SK-N-SH treated with all-trans-retinoic acid at 6 μM for 48 hours (cell line): ENCODE results near the gene CFL1.

ENCODE experiments used
- ATAC-seq: fragments of 200-7000 bp; cut with Tn5 transposase; 3 replicates; pipeline ENCODE4 v1.9.1; 2020; ENCODE audit warnings: mild to moderate bottlenecking, moderate library complexity
- ARNTL ChIP-seq: fragments of 450-650 bp; formaldehyde crosslinking; IDR thresholded peaks from 2 replicates; pipeline ENCODE4 v1.5.0; 2020; ENCODE audit warnings: low read depth, mild to moderate bottlenecking, moderate library complexity, borderline replicate concordance
- BACH2 ChIP-seq: fragments of 250-450 bp; sonication (Bioruptor Pico); IDR thresholded peaks from 2 replicates; pipeline ENCODE4 v1.9.0; 2021; ENCODE audit warnings: mild to moderate bottlenecking, borderline replicate concordance
- CREB5 ChIP-seq: fragments of 250-450 bp; sonication (Bioruptor Pico); IDR thresholded peaks from 2 replicates; pipeline ENCODE4 v1.5.1; 2020; ENCODE audit warnings: low read depth, mild to moderate bottlenecking, moderate library complexity
- CSRNP3 ChIP-seq: fragments of 250-450 bp; sonication (Bioruptor Pico); IDR thresholded peaks from 2 replicates; pipeline ENCODE4 v1.5.1; 2021; ENCODE audit warnings: mild to moderate bottlenecking, moderate library complexity
- ESRRG ChIP-seq: fragments of 250-450 bp; sonication (Bioruptor Pico); IDR thresholded peaks from 2 replicates; pipeline ENCODE4 v1.6.1; 2021; ENCODE audit warnings: mild to moderate bottlenecking
- GLIS3 ChIP-seq: fragments of 250-450 bp; sonication (Bioruptor Pico); IDR thresholded peaks from 2 replicates; pipeline ENCODE4 v1.5.0; 2020; ENCODE audit warnings: mild to moderate bottlenecking, moderate library complexity
- ISL1 ChIP-seq: fragments of 250-450 bp; sonication (Bioruptor Pico); IDR thresholded peaks from 2 replicates; pipeline ENCODE4 v2.1.2; 2022; ENCODE audit warnings: mild to moderate bottlenecking, moderate library complexity
- OSR1 ChIP-seq: fragments of 250-450 bp; sonication (Bioruptor Pico); IDR thresholded peaks from 2 replicates; pipeline ENCODE4 v1.8.0; 2022; ENCODE audit warnings: moderate library complexity, mild to moderate bottlenecking, inconsistent platforms
- PATZ1 ChIP-seq: fragments of 250-450 bp; sonication (Bioruptor Pico); IDR thresholded peaks from 2 replicates; pipeline ENCODE4 v1.8.0; 2020; ENCODE audit warnings: mild to moderate bottlenecking, moderate library complexity, borderline replicate concordance
- POU6F1 ChIP-seq: fragments of 250-450 bp; sonication (Bioruptor Pico); IDR thresholded peaks from 2 replicates; pipeline ENCODE4 v1.8.0; 2021; ENCODE audit warnings: low read depth, mild to moderate bottlenecking, moderate library complexity, borderline replicate concordance
- PPARA ChIP-seq: fragments of 250-450 bp; sonication (Bioruptor Pico); IDR thresholded peaks from 2 replicates; pipeline ENCODE4 v1.5.0; 2020; ENCODE audit warnings: mild to moderate bottlenecking, borderline replicate concordance
- RARB ChIP-seq: fragments of 250-450 bp; sonication (Bioruptor Pico); IDR thresholded peaks from 2 replicates; pipeline ENCODE4 v1.8.0; 2021; ENCODE audit warnings: mild to moderate bottlenecking, moderate library complexity
- SNAI2 ChIP-seq: fragments of 250-450 bp; sonication (Bioruptor Pico); IDR thresholded peaks from 2 replicates; pipeline ENCODE4 v1.5.0; 2020; ENCODE audit warnings: mild to moderate bottlenecking, moderate library complexity
- TCF4 ChIP-seq: fragments of 250-450 bp; sonication (Bioruptor Pico); IDR thresholded peaks from 2 replicates; pipeline ENCODE4 v1.8.0; 2021; ENCODE audit warnings: mild to moderate bottlenecking, moderate library complexity, borderline replicate concordance
- TOX ChIP-seq: fragments of 250-450 bp; sonication (Bioruptor Pico); IDR thresholded peaks from 2 replicates; pipeline ENCODE4 v1.8.0; 2021; ENCODE audit warnings: mild to moderate bottlenecking, moderate library complexity, borderline replicate concordance
- TSHZ2 ChIP-seq: fragments of 250-450 bp; sonication (Bioruptor Pico); IDR thresholded peaks from 2 replicates; pipeline ENCODE4 v1.5.0; 2020; ENCODE audit warnings: mild to moderate bottlenecking, moderate library complexity
- ZC3H10 ChIP-seq: fragments of 250-450 bp; sonication (Bioruptor Pico); IDR thresholded peaks from 2 replicates; pipeline ENCODE4 v1.5.1; 2021; ENCODE audit warnings: mild to moderate bottlenecking, moderate library complexity
- ZFP3 ChIP-seq: fragments of 250-450 bp; sonication (Bioruptor Pico); IDR thresholded peaks from 2 replicates; pipeline ENCODE4 v1.5.0; 2020; ENCODE audit warnings: mild to moderate bottlenecking, moderate library complexity
- ZFP30 ChIP-seq: fragments of 450-650 bp; formaldehyde crosslinking; IDR thresholded peaks from 2 replicates; pipeline ENCODE4 v1.5.0; 2022; ENCODE audit warnings: mild to moderate bottlenecking, moderate library complexity
- ZNF565 ChIP-seq: fragments of 450-650 bp; formaldehyde crosslinking; conservative IDR thresholded peaks from 2 replicates; pipeline ENCODE4 v1.5.0; 2020; ENCODE audit warnings: low read depth, mild to moderate bottlenecking, moderate library complexity
- ZNF70 ChIP-seq: fragments of 450-650 bp; formaldehyde crosslinking; IDR thresholded peaks from 2 replicates; pipeline ENCODE4 v1.5.0; 2020; ENCODE audit warnings: mild to moderate bottlenecking, moderate library complexity
- ZNF8 ChIP-seq: fragments of 450-650 bp; formaldehyde crosslinking; IDR thresholded peaks from 2 replicates; pipeline ENCODE4 v1.5.0; 2020; ENCODE audit warnings: mild to moderate bottlenecking, moderate library complexity

Gene CFL1

GRCh38 chr11:65853246-65853979 lies 4.6 kb downstream of the CFL1 start:
- ATAC-seq: no peak
- TF ChIP-seq POU6F1 (CRISPR knock-in tag) (no peak), ZFP30 (CRISPR knock-in tag) (no peak), SNAI2 (CRISPR knock-in tag) (no peak), ISL1 (CRISPR knock-in tag) (no peak), ZNF565 (no peak), BACH2 (CRISPR knock-in tag) (no peak)

- TF ChIP-seq OSR1 (CRISPR knock-in tag) (no peak), PATZ1 (CRISPR knock-in tag) (no peak; the same call in 1 of the 2 replicates), PPARA (CRISPR knock-in tag) (no peak), ZC3H10 (CRISPR knock-in tag) (0 out of 2 replicates have a peak, but pooled peaks have one; percentile 22), RARB (no peak)
- ATAC-seq: peak; percentile 0; the same call in 1 of the 3 replicates
Measured at GRCh38 chr11:65852508-65853245, 5.3 kb downstream of the CFL1 start.

- ATAC-seq: peak; percentile 1; the same call in 2 of the 3 replicates
- peak; percentile 19; the same call in 1 of the 2 replicates for TF ChIP-seq RARB
- TF ChIP-seq ESRRG (CRISPR knock-in tag): no peak
- TF ChIP-seq TCF4 (CRISPR knock-in tag): no peak
- TF ChIP-seq POU6F1 (CRISPR knock-in tag): no peak
- no peak for TF ChIP-seq CSRNP3
- no peak for TF ChIP-seq PPARA (CRISPR knock-in tag)
- TF ChIP-seq ZFP3: no peak
- TF ChIP-seq OSR1 (CRISPR knock-in tag): no peak
- no peak for TF ChIP-seq BACH2 (CRISPR knock-in tag)
- 0 out of 2 replicates have a peak, but pooled peaks have one; percentile 29 for TF ChIP-seq ZNF8 (CRISPR knock-in tag)
- no peak for TF ChIP-seq ARNTL (CRISPR knock-in tag)
- no peak for TF ChIP-seq SNAI2 (CRISPR knock-in tag)
- TF ChIP-seq ZNF70 (CRISPR knock-in tag): no peak
- TF ChIP-seq PATZ1 (CRISPR knock-in tag): peak; percentile 57
- peak; percentile 45 for TF ChIP-seq ZC3H10 (CRISPR knock-in tag)
- TF ChIP-seq TSHZ2: no peak
- peak; percentile 45; the same call in 1 of the 2 replicates for TF ChIP-seq TOX (CRISPR knock-in tag)
- TF ChIP-seq CREB5 (CRISPR knock-in tag): no peak
- peak; percentile 25; the same call in 1 of the 2 replicates for TF ChIP-seq GLIS3 (CRISPR knock-in tag)
Measured at GRCh38 chr11:65851811-65852507, 6.0 kb downstream of the CFL1 start.
